ENCODE measurements around the gene ONECUT1. TPM values are rescaled to one million over a fixed set of nuclear protein-coding genes. Genes with fewer than 3 reads are reported as not detected.
"Not testable (repeated sequence)": the region's sequence is repeated elsewhere in the genome, so short reads cannot be mapped to it uniquely, and the experiment has no call there.

ONECUT1 gene
- not detected for total RNA-seq

GRCh38 chr15:52790169-52790708 lies at the start of gene ONECUT1:
Gene ONECUT1 (minus strand): TSS chr15:52790336. CDS start chr15:52789884, 452 bp downstream.
- FAIRE-seq, result no peak
- DNase-seq (ENCODE audit: low spot score in 2 of 2), result peak; percentile 79 to 81

GRCh38 chr15:52834379-52834778 lies 44.2 kb upstream of the ONECUT1 start:
- FAIRE-seq (no peak), DNase-seq (ENCODE audit: low spot score in 2 of 2) (no peak)

GRCh38 chr15:52824169-52824942 lies 34.2 kb upstream of the ONECUT1 start:
- not testable (repeated sequence) for FAIRE-seq; DNase-seq (ENCODE audit: low spot score in 2 of 2)

- DNase-seq (ENCODE audit: low spot score in 2 of 2) (no peak), FAIRE-seq (no peak)
Measured at GRCh38 chr15:52822475-52822874, 32.3 kb upstream of the ONECUT1 start.

- DNase-seq (ENCODE audit: low spot score in 2 of 2) (no peak), FAIRE-seq (no peak)
Measured at GRCh38 chr15:52819253-52819652, 29.1 kb upstream of the ONECUT1 start.

GRCh38 chr15:52815899-52816298 lies 25.8 kb upstream of the ONECUT1 start:
- DNase-seq (ENCODE audit: low spot score in 2 of 2); FAIRE-seq: not testable (repeated sequence)

- FAIRE-seq (no peak), DNase-seq (ENCODE audit: low spot score in 2 of 2) (no peak)
Measured at GRCh38 chr15:52808996-52809395, 18.9 kb upstream of the ONECUT1 start.

- DNase-seq (ENCODE audit: low spot score in 2 of 2) (no peak), FAIRE-seq (no peak)
Measured at GRCh38 chr15:52808441-52808840, 18.3 kb upstream of the ONECUT1 start.

- DNase-seq (ENCODE audit: low spot score in 2 of 2) (no peak), FAIRE-seq (no peak)
Measured at GRCh38 chr15:52806284-52806655, 16.1 kb upstream of the ONECUT1 start.

GRCh38 chr15:52805351-52806283 lies 15.5 kb upstream of the ONECUT1 start:
- DNase-seq (ENCODE audit: low spot score in 2 of 2) (no peak), FAIRE-seq (no peak)

- DNase-seq (ENCODE audit: low spot score in 2 of 2), result peak in 1 of 2 donors; percentile 24
- FAIRE-seq, result no peak
Measured at GRCh38 chr15:52804526-52805081, 14.5 kb upstream of the ONECUT1 start.

GRCh38 chr15:52803467-52804306 lies 13.6 kb upstream of the ONECUT1 start:
- no peak for DNase-seq (ENCODE audit: low spot score in 2 of 2)

GRCh38 chr15:52803108-52803466 lies 13.0 kb upstream of the ONECUT1 start:
- no peak for DNase-seq (ENCODE audit: low spot score in 2 of 2)
- no peak for FAIRE-seq

More at GRCh38 chr15:52803467-52804306, 13.6 kb upstream of the ONECUT1 start:
- no peak for FAIRE-seq

- DNase-seq (ENCODE audit: low spot score in 2 of 2), result no peak
- FAIRE-seq, result no peak
Measured at GRCh38 chr15:52802110-52802509, 12.0 kb upstream of the ONECUT1 start.

- DNase-seq (ENCODE audit: low spot score in 2 of 2), result no peak
- no peak for FAIRE-seq
Measured at GRCh38 chr15:52801748-52802085, 11.6 kb upstream of the ONECUT1 start.

GRCh38 chr15:52800828-52801747 lies 11.0 kb upstream of the ONECUT1 start:
- FAIRE-seq (no peak), DNase-seq (ENCODE audit: low spot score in 2 of 2) (no peak)

GRCh38 chr15:52799145-52799811 lies 9.1 kb upstream of the ONECUT1 start:
- no peak for DNase-seq (ENCODE audit: low spot score in 2 of 2)
- FAIRE-seq, result no peak

GRCh38 chr15:52798529-52799101 lies 8.5 kb upstream of the ONECUT1 start:
- DNase-seq (ENCODE audit: low spot score in 2 of 2), result no peak
- FAIRE-seq, result no peak

All from frontal cortex (tissue), 4 donors.